Activated effector memory CD4-positive, alpha-beta T cell treated with anti-CD3 and anti-CD28 coated beads, Interleukin-2, amount 50 U/mL, for 16 hours (primary cell): ENCODE data around the gene RUNX2.

Source experiments
- DNase-seq: peaks from one replicate; pipeline ENCODE4 v3.0.0-alpha.2; 2020

The RUNX2 gene

GRCh38 chr6:45436544-45437438, 108.7 kb downstream of the RUNX2 start:
- DNase-seq = no peak

GRCh38 chr6:45437439-45437815, 109.3 kb downstream of the RUNX2 start:
- DNase-seq = no peak

DNA sequence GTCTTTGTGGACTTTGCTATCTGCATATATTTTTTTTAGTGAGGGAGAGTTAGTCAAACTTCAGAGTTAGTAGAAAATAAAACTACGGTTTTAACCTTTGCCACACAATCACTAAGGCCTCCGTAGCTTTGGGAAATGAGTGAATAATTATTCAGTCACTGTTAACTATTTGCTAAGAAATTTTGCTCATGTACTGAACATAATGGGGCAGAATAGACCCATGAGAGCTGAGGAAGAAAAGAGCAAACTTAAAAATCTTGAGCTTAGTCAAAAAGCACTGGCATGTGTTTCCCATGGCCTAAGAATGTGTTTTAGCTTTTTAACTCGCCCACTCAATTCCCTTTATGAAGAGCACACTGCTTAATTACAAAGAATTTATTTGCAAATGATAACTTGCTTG, 110.0 kb downstream of the RUNX2 start:
- no peak for DNase-seq

DNA sequence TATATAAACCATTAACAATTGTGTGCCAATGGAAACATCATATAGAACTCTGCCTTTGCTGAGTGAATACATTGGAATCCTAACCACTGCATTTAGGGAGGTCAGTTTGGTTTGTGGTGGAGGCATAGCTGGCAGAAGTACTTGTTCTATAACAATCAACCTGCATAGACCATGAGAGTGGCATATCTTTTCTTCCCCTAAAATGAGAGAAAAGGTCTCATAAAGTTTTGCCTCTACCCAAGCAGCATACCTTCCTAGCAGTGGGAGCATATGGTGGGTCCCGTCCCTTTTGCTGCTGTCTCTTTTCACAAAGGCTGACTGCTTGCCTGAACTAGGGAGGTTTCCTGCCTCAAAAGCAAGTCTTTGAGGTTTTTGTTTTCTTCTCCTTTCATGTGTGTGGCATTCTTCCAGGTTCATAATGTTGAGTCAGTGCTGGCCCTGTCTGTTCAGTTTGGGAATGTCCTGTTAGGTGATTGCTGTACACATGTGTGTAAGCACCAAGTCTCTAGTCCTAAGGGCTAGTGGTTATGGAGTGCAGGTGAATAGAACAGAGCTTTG, 110.8 kb downstream of the RUNX2 start:
- DNase-seq = no peak

- no peak for DNase-seq
Measured at GRCh38 chr6:45439459-45439858, 111.3 kb downstream of the RUNX2 start.

DNA sequence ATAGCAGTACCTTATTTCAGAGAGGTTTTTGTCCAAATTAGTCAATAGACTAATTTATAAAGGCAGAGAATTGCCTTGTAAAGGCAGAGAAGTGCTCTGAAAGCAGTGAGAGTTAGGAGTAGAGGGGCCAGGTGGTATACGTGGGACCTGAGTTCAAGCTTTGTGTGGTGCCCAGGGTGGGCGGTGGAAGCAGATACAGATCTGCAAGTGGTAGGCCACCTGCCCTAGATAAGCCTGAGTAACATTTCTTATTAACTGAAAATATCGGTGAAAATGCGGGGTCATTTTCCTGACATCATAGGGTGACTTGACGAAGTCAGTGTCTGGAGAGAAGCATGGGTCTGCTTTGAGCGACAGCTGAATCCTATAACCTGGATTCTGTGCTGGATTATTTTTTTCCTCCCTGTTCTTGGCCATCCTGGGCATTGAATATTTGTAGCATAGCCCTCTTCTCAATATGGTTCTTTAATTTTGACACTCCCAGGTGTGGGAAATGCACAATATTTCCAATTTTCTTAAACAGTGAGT, 111.8 kb downstream of the RUNX2 start:
- DNase-seq = no peak

DNA sequence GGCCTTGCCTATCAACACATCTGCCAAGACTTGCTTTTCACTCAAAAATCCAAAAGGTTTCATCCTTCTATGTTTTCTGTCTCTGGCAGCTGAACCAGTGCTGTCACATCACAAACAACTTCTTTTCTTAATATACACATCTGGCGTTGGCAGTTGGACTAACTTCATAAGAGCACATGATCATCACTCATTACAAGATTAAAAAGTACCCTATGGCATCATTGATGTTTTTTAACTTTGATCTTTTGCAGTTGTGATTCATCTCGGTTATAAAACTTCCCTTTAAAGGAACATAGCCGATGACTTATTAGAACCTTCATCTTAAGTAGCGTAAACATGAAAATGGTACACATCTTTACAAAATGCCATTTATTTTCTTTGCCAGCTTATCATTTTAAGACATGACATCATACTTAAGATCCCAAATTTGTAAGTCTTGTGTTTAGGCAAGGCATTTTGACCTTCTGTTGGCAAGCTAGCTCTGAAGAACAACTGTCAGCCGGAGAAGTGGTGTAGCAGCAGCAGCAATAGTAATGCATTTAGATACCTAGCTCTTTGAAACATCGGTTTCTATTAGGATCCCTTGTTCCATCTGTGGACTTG, 113.8 kb downstream of the RUNX2 start:
- DNase-seq = no peak

DNA sequence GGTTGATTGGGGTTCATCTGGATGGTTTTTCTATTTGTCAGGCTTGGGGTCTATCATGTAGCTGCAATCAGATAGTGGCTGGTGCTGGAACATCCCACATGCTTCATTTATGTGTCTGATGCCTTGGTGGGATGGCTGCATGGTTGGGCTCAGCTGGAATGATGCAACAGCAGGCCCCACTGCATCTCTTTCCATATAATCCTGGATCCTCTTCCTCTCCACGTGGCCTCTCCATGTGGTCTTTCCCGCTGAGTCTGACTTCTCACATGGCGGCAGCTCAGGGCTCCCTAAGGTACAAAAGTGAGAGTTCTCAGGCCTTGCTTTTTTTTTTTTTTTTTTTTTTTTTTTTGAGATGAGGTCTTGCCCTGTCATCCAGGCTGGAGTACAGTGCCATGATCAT, 114.6 kb downstream of the RUNX2 start:
- DNase-seq = no peak

DNA sequence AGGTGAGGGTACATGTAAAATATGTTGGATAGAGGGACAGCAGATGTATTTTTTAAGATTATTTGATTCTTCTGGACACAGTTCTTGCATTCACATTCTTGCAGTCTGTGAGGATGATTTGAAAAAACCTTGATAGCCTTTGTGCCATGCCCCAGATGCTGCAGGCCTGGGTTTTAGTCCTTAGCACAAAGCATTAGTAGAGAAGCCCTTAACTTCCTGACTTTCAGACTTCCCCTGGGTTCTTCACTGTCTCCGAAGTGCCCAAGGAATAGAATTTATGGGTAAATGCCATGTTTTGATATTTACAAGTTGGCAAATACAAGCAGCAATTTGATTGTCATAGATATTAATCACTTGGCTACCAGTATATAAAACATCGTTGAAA, 117.2 kb downstream of the RUNX2 start:
- DNase-seq = no peak

- no peak for DNase-seq
Measured at GRCh38 chr6:45445749-45446549, 117.8 kb downstream of the RUNX2 start.

DNA sequence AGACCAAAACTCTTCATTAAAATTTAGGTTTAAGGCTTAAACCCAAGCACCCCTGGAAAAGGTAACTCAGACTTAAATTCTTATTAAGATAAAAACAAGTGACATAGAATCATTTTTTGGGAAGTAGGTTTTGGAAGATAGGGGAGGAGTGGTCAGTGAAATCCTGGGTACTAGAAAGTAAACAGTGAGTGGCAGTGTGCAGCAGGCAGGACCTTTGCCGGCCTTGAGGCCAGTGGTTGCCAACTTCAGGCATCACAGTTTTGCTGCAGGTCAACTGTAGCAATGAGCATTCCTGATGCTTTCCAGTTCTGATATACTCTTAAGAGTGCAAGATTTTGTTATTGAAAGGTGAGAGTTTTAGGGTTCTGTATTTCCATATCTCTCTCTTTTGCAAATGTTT, 118.9 kb downstream of the RUNX2 start:
- DNase-seq = no peak

GRCh38 chr6:45447716-45448115, 119.6 kb downstream of the RUNX2 start:
- no peak for DNase-seq

DNA sequence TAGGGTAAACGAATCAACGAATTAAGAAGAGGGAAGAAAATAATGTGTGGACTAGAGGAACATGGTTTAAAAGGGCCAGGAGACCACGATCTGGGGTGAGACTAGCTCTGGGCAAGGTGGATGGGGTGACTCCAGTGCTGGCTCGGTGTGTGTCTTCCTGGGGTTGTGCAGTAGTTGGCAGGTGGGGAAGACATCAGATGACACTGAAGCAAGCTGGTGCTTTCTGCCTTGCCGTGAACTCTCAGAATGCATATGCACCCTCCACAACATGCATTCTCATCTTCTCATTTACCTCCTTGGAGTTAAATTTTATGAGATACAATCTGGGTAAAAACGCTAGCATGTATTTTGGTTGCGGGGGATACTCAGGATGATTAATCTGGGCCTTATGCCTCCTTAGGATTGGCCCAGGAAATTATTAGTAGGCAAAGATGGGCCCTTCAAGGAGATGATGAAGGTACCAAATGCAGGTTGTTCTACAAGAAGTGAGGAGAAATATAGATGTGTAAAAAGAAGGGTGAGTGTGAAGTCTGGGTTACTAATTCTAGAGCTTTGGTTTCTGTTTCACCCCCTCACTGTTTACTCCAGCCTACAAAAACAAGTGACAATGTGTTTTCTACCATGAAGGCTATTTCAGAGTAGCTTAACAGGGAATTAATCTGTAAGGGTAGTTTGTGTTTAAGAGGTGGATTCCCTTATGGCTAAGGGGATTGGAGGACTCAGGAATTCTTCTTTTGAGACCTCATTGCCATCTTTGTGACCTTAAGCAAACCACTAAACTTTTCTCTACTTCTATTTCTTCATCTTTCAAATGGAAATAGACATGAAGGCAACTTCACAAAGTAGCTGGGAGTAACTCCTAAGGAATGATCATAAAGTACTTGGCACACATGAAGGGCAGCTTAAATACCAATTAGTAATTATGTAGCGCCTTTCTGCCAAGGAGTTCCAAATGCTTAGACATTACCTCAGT, 120.6 kb downstream of the RUNX2 start:
- DNase-seq = no peak

- no peak for DNase-seq
Measured at GRCh38 chr6:45450132-45450531, 122.0 kb downstream of the RUNX2 start.

DNA sequence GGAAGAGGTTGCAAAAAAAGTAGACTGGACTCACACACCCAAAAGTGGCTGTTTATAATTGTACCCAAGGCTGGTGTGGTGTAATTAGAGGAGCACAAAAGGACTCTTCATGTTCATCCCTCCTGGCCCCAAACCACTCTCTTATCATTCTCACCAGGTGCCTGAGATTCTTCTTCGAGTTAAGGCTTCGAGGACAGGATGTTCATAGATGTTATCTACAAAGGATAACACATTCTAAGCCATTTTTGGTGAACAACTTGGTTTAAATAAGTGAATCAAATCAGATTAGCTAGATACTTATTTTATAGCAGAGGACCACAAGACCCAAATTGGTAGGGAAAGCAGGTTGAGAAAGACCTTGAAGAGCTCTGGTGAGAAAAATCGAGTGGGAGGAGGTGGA, 122.7 kb downstream of the RUNX2 start:
- DNase-seq = no peak

GRCh38 chr6:45454008-45454911, 126.1 kb downstream of the RUNX2 start:
- DNase-seq = no peak

GRCh38 chr6:45455408-45455807, 127.3 kb downstream of the RUNX2 start:
- no peak for DNase-seq

GRCh38 chr6:45457141-45457540, 129.0 kb downstream of the RUNX2 start:
- DNase-seq = no peak

GRCh38 chr6:45458672-45459071, 130.5 kb downstream of the RUNX2 start:
- no peak for DNase-seq

DNA sequence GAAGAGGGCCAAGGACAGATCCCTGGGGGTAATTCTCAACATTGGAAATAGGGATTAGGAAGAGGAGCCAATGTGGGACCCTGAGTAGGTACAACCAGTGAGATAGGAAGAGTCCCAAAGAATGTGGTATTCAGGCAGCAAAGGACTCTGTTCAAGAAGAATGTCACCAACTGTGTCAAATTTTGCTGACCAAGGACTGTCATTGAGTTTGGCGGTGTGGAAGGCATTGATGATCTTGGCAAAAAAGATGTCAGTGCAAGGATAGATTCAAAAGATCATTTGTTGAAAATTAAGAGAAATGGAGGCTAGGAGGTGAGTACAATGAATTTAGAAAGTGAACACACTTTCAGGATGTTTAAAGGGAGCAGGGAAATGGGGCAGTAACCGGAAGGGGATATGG, 132.0 kb downstream of the RUNX2 start:
- no peak for DNase-seq

GRCh38 chr6:45461486-45461885, 133.4 kb downstream of the RUNX2 start:
- DNase-seq = no peak
